Stimulated activated CD8-positive, alpha-beta memory T cell treated with anti-CD3 and anti-CD28 coated beads, Interleukin-7, amount 100 ng/mL, for 48 hours (primary cell): ENCODE results near the gene SLAMF8.

ENCODE experiments used
- DNase-seq, 2 donors: peaks; one replicate each; pipeline ENCODE4 v3.0.0-alpha.2; 2020; ENCODE audit warnings: low read depth in 1 of 2; ENCODE audit errors: extremely low read depth in 1 of 2

SLAMF8 gene

DNA sequence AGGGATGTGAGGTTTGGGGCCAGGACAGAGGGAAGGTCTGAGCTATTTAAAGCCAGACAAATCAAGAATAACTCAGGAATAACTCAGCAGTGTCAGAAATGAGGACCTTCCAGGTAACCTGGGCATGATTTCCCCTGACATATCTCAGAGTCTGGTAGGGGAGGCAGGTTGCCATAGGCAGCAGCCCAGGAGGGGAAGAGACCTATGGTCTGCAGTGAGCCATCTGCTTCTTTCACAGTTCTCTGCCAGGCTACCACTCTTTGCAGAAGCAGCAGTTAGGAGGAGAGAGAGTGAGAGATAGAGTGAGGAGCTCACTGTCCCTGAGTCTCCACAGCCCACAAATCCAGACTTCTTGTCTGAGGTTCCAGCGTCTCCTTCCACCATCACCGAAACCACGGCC is 42.1 kb downstream of the SLAMF8 start:
- no peak for DNase-seq

- peak in 1 of 2 donors; percentile 39 for DNase-seq
Observed at GRCh38 chr1:159869173-159869572, 42.5 kb downstream of the SLAMF8 start.

DNA sequence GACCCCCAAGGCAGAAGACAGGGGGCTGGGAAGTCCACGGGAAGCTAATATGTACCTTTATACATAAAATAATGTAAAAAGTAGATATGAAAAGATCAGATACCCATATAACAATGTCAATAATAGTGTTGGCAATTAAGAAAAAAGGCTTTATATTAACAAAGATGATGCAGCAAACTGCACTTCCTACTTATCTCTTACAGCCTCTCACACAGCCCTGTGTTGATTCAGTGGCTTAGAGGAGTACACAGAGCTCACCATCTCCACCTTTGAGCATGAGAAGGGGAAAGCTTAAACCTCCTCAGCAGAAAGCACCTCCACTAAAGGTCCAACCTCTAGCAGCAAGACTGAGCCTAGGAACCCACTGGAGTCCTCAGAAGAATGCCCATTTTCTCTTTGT is 42.9 kb downstream of the SLAMF8 start:
- no peak for DNase-seq

DNA sequence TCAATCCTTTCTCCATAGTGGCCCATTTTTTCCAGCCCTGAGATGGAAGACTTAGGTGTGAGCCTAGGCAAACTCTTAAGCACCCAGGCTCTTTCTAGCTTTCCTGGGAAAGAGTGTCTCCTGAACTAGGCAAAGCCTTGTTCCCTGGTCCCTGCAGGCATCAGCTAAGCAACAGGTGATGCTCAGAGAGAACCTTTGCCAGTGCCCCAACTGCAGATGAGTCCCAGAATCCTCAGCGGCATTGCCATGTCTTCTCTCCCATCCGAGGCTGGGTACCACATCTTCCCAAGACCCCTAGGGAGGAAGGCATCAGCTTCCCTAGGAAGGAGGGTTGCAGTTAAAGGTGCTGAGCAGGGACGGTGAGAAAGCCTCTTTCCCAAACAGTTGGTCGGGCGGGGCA is 44.0 kb downstream of the SLAMF8 start:
- DNase-seq = no peak

GRCh38 chr1:159872891-159873290 is 46.2 kb downstream of the SLAMF8 start:
- DNase-seq = no peak

DNA sequence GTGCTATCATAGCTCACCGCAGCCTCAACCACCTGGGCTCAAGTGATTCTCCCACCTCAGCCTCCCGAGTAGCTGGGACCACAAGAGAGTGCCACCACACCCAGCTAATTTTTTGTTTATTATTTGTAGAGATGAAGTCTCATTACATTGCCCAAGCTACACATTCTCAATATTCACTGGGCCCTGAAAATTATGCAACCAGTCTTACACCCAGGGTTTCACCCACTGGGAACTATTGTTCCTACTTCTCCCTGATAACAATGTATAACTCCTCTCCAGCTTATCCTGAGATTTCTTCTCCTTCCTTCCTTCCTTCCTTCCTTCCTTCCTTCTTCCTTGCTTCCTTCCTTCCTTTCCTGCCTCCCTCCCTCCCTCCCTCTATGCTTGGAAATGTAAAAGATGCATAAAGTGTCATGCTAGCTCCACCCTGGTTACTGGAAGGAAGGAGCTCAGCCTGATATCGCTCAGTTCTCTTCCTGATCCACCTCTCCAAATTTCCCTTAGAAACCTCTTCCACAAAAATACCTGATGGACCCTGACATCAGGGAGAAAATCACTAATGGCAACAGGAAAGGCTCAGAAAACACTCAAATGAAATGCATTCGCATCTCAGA is 47.0 kb downstream of the SLAMF8 start:
- no peak for DNase-seq

GRCh38 chr1:159877695-159878444 is 51.2 kb downstream of the SLAMF8 start:
- DNase-seq = no peak

- no peak for DNase-seq
Observed at GRCh38 chr1:159879136-159879535, 52.5 kb downstream of the SLAMF8 start.

GRCh38 chr1:159879977-159880376 is 53.3 kb downstream of the SLAMF8 start:
- no peak for DNase-seq

- DNase-seq = no peak
Observed at GRCh38 chr1:159880430-159880829, 53.8 kb downstream of the SLAMF8 start.

- DNase-seq = no peak
Observed at GRCh38 chr1:159881622-159882526, 55.2 kb downstream of the SLAMF8 start.

- DNase-seq = no peak
Observed at GRCh38 chr1:159882527-159882862, 55.8 kb downstream of the SLAMF8 start.

GRCh38 chr1:159883134-159883533 is 56.5 kb downstream of the SLAMF8 start:
- DNase-seq = no peak

DNA sequence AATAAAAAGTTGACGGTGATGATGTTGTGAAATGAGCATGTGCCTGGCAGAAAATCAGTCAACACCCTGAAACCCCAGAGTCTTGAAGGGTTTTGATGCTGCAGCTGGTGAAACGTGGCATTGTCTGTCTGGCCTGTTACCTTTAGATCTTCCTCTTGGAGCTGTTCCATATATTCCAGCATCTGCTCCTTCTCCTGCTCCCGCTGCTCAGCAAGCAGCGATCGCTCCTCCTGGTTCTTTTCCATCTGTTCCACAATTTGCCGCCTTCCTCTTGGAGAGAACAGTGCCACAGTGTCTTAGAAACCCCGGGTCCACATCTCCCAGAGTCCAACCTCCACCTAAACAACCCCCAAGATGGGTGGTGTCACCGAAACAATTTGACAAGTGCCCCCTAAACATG is 57.6 kb downstream of the SLAMF8 start:
- no peak for DNase-seq
